GM12872 (cell line): ENCODE measurements around the gene PCDHGA7.

Source experiments
- TF ChIP-seq, protein P1 (sequence below): IDR thresholded peaks from 3 replicates; pipeline ENCODE4 v1.5.1; 2011; ENCODE audit warnings: low read depth, mild to moderate bottlenecking, low read length, moderate library complexity; ENCODE audit not compliant: insufficient read depth

Gene PCDHGA7

DNA sequence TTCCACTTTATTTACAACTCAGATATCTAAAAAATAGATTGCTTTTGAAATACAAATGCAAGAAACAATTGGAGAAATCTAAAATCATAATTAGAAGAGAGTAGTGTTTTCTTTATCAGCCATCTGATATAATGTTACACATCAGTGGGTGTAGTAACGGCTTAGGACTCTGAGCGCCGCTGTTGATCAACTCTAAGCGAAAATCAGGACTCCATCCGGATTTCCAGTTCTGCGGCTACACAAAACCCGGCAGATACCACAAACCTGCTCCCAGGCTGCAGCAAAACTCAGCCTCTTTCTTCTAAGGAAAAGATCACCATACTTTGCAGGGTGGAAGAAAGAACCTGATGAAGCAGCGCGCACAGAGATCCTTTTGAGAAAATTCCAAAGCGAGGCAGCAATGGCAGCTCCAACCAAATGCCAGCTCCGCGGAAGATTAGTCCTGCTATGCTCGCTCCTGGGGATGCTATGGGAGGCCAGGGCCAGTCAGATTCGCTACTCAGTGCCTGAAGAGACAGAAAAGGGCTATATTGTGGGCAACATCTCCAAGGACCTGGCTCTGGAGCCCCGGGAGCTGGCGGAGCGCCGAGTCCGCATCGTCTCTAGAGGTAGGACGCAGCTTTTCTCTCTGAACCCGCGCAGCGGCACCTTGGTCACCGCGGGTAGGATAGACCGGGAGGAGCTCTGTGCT, 20.2 kb downstream of the PCDHGA7 start, which contains the start of gene PCDHGA9:
Gene PCDHGA9, plus strand, starts transcription at position 226 of the 691 bp plus-strand sequence. Its CDS starts 175 bp downstream, at position 401.
- TF ChIP-seq, protein P1, sequence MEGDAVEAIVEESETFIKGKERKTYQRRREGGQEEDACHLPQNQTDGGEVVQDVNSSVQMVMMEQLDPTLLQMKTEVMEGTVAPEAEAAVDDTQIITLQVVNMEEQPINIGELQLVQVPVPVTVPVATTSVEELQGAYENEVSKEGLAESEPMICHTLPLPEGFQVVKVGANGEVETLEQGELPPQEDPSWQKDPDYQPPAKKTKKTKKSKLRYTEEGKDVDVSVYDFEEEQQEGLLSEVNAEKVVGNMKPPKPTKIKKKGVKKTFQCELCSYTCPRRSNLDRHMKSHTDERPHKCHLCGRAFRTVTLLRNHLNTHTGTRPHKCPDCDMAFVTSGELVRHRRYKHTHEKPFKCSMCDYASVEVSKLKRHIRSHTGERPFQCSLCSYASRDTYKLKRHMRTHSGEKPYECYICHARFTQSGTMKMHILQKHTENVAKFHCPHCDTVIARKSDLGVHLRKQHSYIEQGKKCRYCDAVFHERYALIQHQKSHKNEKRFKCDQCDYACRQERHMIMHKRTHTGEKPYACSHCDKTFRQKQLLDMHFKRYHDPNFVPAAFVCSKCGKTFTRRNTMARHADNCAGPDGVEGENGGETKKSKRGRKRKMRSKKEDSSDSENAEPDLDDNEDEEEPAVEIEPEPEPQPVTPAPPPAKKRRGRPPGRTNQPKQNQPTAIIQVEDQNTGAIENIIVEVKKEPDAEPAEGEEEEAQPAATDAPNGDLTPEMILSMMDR = peak; percentile 52

DNA sequence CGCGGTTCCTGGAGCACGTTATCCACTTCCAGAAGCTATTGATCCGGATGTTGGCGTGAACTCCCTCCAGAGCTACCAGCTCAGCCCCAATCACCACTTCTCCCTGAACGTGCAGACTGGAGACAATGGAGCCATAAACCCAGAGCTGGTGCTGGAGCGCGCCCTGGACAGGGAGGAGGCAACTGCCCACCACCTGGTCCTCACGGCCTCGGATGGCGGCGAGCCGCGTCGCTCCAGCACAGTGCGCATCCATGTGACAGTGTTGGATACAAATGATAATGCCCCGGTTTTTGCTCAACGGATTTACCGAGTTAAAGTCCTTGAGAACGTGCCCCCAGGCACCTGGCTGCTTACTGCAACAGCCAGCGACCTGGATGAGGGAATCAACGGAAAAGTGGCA, 20.8 kb downstream of the PCDHGA7 start:
- TF ChIP-seq, protein P1 = no peak

DNA sequence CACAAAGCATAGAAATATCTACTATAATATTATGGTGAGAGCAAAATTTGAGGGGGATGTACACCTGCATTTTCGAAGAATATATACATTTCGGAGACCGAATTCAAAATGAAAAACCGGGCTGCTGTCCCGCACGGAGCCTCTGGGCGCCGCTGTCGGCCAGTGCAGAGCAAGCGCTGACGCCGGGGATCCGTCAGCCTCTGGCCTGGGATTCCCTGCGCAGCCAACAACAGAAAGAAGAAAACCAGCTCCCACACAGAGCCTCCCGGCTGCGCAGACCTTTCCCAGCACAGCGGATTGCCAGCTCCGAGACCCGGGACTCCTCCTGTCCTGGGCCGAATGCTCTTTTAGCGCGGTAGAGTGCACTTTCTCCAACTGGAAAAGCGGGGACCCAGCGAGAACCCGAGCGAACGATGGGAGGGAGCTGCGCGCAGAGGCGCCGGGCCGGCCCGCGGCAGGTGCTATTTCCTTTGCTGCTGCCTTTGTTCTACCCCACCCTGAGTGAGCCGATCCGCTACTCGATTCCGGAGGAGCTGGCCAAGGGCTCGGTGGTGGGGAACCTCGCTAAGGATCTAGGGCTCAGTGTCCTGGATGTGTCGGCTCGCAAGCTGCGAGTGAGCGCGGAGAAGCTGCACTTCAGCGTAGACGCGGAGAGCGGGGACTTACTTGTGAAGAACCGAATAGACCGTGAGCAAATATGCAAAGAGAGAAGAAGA, 25.4 kb downstream of the PCDHGA7 start, which contains the start of gene PCDHGB6:
Gene PCDHGB6, plus strand, starts transcription at position 232 of the 716 bp plus-strand sequence. Its CDS starts 182 bp downstream, at position 414.
- TF ChIP-seq, protein P1 = peak; percentile 82

DNA sequence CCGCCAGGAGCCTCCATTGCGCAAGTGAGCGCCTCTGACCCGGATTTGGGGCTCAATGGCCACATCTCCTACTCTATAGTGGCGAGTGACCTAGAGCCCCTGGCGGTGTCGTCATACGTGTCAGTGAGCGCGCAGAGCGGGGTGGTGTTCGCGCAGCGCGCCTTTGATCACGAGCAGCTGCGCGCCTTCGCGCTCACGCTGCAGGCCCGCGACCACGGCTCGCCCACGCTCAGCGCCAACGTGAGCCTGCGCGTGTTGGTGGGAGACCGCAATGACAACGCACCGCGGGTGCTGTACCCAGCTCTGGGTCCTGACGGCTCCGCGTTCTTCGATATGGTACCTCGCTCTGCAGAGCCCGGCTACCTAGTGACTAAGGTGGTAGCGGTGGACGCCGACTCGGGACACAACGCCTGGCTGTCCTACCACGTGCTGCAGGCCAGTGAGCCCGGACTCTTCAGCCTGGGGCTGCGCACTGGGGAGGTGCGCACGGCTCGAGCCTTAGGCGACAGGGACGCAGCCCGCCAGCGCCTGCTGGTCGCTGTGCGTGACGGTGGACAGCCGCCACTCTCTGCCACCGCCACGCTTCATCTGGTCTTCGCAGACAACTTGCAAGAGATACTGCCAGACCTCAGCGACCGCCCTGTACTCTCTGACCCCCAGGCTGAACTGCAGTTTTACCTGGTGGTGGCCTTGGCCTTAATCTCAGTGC, 27.2 kb downstream of the PCDHGA7 start:
- TF ChIP-seq, protein P1 = no peak

DNA sequence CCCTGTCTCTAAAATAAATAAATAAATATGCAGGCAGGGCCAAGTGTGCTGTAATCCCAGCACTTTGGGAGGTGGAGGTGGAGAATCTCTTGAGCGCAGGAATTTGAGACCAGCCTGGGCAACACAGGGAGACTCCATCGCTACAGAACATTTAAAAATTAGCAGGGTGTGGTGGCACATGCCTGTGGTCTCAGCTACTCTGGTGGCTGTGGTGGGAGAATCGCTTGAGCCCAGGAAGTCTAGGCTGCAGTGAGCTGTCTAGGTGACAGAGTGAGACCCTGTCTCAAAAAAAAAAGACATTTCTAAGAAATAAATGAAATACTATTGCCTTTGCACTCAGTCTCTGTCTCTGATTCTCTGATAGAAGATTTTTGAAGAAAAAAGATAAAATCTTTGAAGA, 29.0 kb downstream of the PCDHGA7 start:
- TF ChIP-seq, protein P1 = no peak

DNA sequence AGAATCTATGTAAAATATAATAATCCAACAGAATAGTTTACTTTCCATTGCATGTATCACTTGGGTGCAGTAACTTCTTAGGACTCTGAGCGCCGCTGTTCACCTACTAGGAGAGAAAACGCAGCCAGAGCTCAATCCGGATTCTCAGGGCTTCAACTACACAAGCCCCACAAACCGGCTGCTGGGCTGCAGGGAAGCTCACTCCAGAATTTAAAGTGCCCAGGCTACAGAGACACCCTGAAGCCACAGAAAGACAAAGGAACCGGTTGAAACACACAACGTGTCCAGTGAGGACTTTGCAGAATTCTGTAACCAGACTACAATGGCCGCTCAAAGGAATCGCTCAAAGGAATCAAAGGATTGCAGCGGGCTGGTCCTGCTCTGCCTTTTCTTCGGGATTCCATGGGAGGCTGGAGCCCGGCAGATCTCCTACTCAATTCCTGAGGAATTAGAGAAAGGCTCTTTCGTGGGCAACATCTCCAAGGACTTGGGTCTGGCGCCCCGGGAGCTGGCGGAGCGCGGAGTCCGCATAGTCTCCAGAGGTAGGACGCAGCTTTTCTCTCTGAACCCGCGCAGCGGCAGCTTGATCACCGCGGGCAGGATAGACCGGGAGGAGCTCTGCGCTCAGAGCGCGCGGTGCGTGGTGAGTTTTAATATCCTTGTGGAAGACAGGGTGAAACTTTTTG, 30.5 kb downstream of the PCDHGA7 start, which contains the start of gene PCDHGA10:
Gene PCDHGA10, plus strand, starts transcription at position 134 of the 686 bp plus-strand sequence. Its CDS starts 189 bp downstream, at position 323.
- TF ChIP-seq, protein P1 = peak; percentile 81
